ENCODE measurements around the gene CDC34. TPM values are rescaled to one million over a fixed set of nuclear protein-coding genes. Genes with fewer than 3 reads are reported as not detected.

Gene CDC34
- total RNA-seq, 1 experiment from 2014 or later = 93.3 TPM

DNA sequence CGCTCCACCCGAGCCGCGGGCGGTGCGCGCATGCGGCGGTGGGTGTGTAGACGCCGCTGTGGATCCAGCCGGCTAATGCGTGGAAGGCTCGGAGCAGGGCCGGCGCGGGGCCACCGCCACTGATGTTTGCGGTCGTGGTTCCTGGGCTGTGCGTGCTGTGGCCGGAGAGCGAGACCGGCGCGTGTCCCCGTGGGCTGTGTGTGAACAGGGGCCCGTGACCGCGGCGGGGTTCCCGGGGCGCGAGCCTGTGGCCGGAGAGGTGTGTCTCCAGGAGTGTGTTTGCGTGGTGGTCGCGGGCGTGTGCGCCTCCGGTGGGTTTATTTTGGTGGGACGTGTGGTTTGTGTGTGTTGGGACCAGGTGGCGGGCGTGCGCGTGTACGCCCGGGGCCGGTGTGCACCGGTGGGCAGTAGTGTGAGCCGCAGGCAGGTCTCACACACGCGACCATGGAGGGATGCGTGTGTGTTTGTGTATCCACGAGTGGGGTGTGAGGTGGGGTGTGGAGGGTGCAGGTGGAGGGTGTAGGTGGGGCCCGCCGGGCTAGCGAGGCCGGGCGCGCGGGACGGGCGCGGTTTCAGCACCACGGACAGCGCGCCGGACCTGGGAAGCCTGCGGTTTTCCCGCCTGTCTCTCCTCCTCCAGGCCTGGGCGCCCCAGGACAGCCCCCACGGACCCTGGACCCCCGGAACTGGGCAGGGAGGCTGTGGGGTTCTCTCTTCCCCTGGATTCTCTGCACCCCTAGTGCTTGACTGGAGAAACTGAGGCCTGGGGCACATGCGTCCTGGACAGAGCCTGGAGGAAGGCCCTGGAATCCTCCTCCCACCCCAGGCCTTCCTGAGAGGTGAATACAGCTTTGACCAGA lies 59.8 kb downstream of the CDC34 start:
- ChIA-PET POLR2A (ENCODE audit: unreplicated experiment) (no interaction called here), CTCF (no interaction called here)
- Histone ChIP-seq H3K27ac (no peak overlapping the region), H3K4me3 (no peak overlapping the region), H3F3A (ENCODE audit: insufficient read depth, low read depth) (peaks cover 24% of the 10 kb centered on the region; the same call in 1 of the 2 replicates), H3K27me3 (ENCODE audit: insufficient read depth, low read depth) (peaks cover 29% of the 10 kb centered on the region), H3K4me2 (no peak overlapping the region), H3K79me2 (ENCODE audit: low read depth) (no peaks in the 10 kb centered on the region), H3K36me3 (ENCODE audit: low read depth) (no peaks in the 10 kb centered on the region), H3K9me2 (ENCODE audit: insufficient read depth) (no peaks in the 10 kb centered on the region), H2AFZ (no peak overlapping the region), H3K9me3 (ENCODE audit: insufficient read depth, low read depth) (no peaks in the 10 kb centered on the region), H3K4me1 (replicated peaks; ENCODE audit: insufficient read depth) (peaks cover 15% of the 10 kb centered on the region; the same call in 1 of the 2 replicates), H4K20me1 (ENCODE audit: insufficient read depth) (peaks cover 6% of the 10 kb centered on the region)
- TF ChIP-seq, protein P1, sequence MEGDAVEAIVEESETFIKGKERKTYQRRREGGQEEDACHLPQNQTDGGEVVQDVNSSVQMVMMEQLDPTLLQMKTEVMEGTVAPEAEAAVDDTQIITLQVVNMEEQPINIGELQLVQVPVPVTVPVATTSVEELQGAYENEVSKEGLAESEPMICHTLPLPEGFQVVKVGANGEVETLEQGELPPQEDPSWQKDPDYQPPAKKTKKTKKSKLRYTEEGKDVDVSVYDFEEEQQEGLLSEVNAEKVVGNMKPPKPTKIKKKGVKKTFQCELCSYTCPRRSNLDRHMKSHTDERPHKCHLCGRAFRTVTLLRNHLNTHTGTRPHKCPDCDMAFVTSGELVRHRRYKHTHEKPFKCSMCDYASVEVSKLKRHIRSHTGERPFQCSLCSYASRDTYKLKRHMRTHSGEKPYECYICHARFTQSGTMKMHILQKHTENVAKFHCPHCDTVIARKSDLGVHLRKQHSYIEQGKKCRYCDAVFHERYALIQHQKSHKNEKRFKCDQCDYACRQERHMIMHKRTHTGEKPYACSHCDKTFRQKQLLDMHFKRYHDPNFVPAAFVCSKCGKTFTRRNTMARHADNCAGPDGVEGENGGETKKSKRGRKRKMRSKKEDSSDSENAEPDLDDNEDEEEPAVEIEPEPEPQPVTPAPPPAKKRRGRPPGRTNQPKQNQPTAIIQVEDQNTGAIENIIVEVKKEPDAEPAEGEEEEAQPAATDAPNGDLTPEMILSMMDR (conservative IDR thresholded peaks at IDR 0.05) = no peak
- no peak for TF ChIP-seq EZH2 (IDR thresholded peaks at IDR 0.05; ENCODE audit: low read depth)
- peak in 1 of 2 experiments; percentile 44 for DNase-seq
- BruUV-seq (replicated peaks) = no TSS peak
- intact Hi-C loops (cut with micrococcal nuclease; ENCODE audit: unreplicated experiment) = no loop called here

Other genes starting within 250 kb of the CDC34 start
- 143 and 146 TPM in 2 replicates for gene PLPP2, start 240.4 kb upstream of the CDC34 start, total RNA-seq (2021)
- 23.3 and 25.2 TPM in 2 replicates for gene MIER2, start 187.0 kb upstream of the CDC34 start, total RNA-seq (2021)
- 1.2 and 2.1 TPM in 2 replicates for gene C2CD4C, start 122.6 kb upstream of the CDC34 start, total RNA-seq (2021)
- gene SHC2, start 70.7 kb upstream of the CDC34 start, total RNA-seq (2021) = 0.70 and 0.73 TPM in 2 replicates
- gene MADCAM1, start 35.3 kb upstream of the CDC34 start, total RNA-seq (2021) = 1.1 and 1.7 TPM in 2 replicates
- gene TPGS1, start 24.3 kb upstream of the CDC34 start, total RNA-seq (2021) = 13.8 and 25.7 TPM in 2 replicates
- gene GZMM, start 12.3 kb downstream of the CDC34 start, total RNA-seq (2021) = 0.39 and 0.88 TPM in 2 replicates
- gene BSG, start 40.8 kb downstream of the CDC34 start, total RNA-seq (2021) = 772 and 823 TPM in 2 replicates
- 1.5 and 2.0 TPM in 2 replicates for gene HCN2, start 58.1 kb downstream of the CDC34 start, total RNA-seq (2021)
- 46.4 and 57.1 TPM in 2 replicates for gene POLRMT, start 101.8 kb downstream of the CDC34 start, total RNA-seq (2021)
- gene FGF22, start 108.1 kb downstream of the CDC34 start, total RNA-seq (2021) = 0.35 TPM in 1 of 2 replicates, not detected in the other
- gene RNF126, start 131.5 kb downstream of the CDC34 start, total RNA-seq (2021) = 54.4 and 63.7 TPM in 2 replicates
- 40.9 and 85.1 TPM in 2 replicates for gene FSTL3, start 144.6 kb downstream of the CDC34 start, total RNA-seq (2021)
- gene PRSS57, start 163.7 kb downstream of the CDC34 start, total RNA-seq (2021) = not detected in 2 replicates
- 1.8 and 6.1 TPM in 2 replicates for gene PALM, start 177.2 kb downstream of the CDC34 start, total RNA-seq (2021)
- gene MISP, start 219.4 kb downstream of the CDC34 start, total RNA-seq (2021) = 91.6 and 101 TPM in 2 replicates